Tibial nerve (tissue), 4 donors: ENCODE results near the gene PNPLA6.

ENCODE experiments used
- CTCF ChIP-seq, 5 experiments: fragments of 200-600 bp in 3 of 5; fragments of 450-650 bp in 2 of 5; sonication (generic) in 3 of 5; IDR thresholded peaks; one replicate each; pipeline ENCODE4 v1.5.1; 2016 to 2019; ENCODE audit warnings: antibody characterized with exemption in 5 of 5, mild to moderate bottlenecking in 3 of 5, moderate library complexity in 2 of 5
- EP300 ChIP-seq, 2 donors: sonication (generic); formaldehyde crosslinking; IDR thresholded peaks; one replicate each; pipeline ENCODE4 v1.6.1; 2017; ENCODE audit warnings: antibody characterized with exemption in 2 of 2, mild to moderate bottlenecking in 1 of 2
- POLR2A ChIP-seq, 2 donors: fragments of 450-650 bp; IDR thresholded peaks; one replicate each; pipeline ENCODE4 v1.6.1; 2017; ENCODE audit warnings: antibody characterized with exemption in 2 of 2, mild to moderate bottlenecking in 2 of 2, moderate library complexity in 2 of 2

DNA sequence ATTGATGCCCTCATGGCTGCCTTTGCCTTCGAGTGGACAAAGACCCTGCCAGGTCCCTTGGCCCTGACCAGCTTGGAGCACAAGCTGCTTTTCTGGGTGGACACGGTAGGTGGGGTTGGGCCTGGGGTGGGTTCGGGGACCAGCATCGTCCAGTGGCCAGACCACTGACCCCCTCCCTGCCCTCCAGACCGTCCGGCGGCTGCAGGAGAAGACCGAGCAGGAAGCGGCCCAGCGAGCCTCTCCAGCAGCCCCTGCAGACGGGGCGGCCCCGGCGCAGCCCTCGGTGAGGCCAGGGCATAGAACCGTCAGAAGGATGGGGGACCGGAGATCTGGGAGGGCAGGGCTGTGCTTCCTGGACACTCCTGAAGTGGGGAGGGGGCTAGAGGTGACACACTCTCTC is 70.8 kb downstream of the PNPLA6 start:
- no peak for TF ChIP-seq CTCF (IDR thresholded peaks at IDR 0.05)
- TF ChIP-seq POLR2A (IDR thresholded peaks at IDR 0.05), result no peak
- no peak for TF ChIP-seq EP300 (IDR thresholded peaks at IDR 0.05)
